K562 (cell line): ENCODE measurements around the gene C4BPB. TPM values are rescaled to one million over a fixed set of nuclear protein-coding genes. Genes with fewer than 3 reads are reported as not detected.
A peak's percentile ranks its signal among the peaks of the same experiment; 100 is the strongest.

Source experiments
- ATAC-seq: fragments of 200-7000 bp; cut with Tn5 transposase; 3 replicates; pipeline ENCODE4 v1.9.1; 2020; ENCODE audit warnings: moderate library complexity
- BruUV-seq: library from RNA; stranded (reverse); fragments of 400-500 nt; replicated peaks from 2 replicates; lab custom pipeline; 2021; lab: Mats Ljungman, UMichigan
- CTCF ChIA-PET: fragments of 300-600 bp; formaldehyde crosslinking; extraction: SDS; loops from one replicate; lab custom pipeline; 2021; ENCODE audit warnings: low intra/inter-chr PET ratio; lab: Yijun Ruan, JAX
- POLR2A ChIA-PET: fragments of 300-600, 350-650 bp; sonication (Branson Sonifier 250); formaldehyde crosslinking; extraction: SDS; loops from one replicate; lab custom pipeline; 2021; ENCODE audit warnings: antibody characterized with exemption, inconsistent platforms; lab: Yijun Ruan, JAX
- DNase-seq, 4 experiments: peaks; one replicate each; pipeline versions ENCODE4 v3.0.0 to v3.0.0-alpha.2; 2011 to 2018; ENCODE audit warnings: low spot score in 3 of 4, mixed read lengths in 3 of 4; ENCODE audit errors: extremely low read depth in 1 of 4
- FAIRE-seq: peaks from 2 replicates; lab custom pipeline; 2011; peaks lifted over from hg19 to GRCh38; lab: Jason Lieb, UNC
- H2AFZ ChIP-seq: 2 replicates; pipeline ENCODE4 v1.6.0; 2011; ENCODE audit warnings: low read depth, low read length, control low read depth, inconsistent platforms
- H3K27ac ChIP-seq: fragments of 200-600 bp; 3 replicates; pipeline ENCODE4 v1.8.0; 2011; ENCODE audit warnings: low read depth, mild to moderate bottlenecking, control low read depth, inconsistent platforms, low read length, moderate library complexity, mixed read lengths; ENCODE audit errors: extremely low read depth
- H3K27me3 ChIP-seq, 2 experiments: fragments of 300-600 bp in 1 of 2; 2 replicates in 1 of 2; 3 replicates in 1 of 2; pipeline versions ENCODE4 v1.6.0 to v1.8.0; 2011; ENCODE audit warnings: inconsistent platforms in 2 of 2, low read length in 2 of 2, mild to moderate bottlenecking in 1 of 2, mixed read lengths in 1 of 2, moderate library complexity in 1 of 2; ENCODE audit not compliant: control insufficient read depth in 2 of 2, insufficient read depth in 2 of 2
- H3K36me3 ChIP-seq: fragments of 300-600 bp; 3 replicates; pipeline ENCODE4 v1.8.0; 2011; ENCODE audit warnings: mild to moderate bottlenecking, low read length, inconsistent platforms; ENCODE audit not compliant: control insufficient read depth, insufficient read depth
- H3K4me1 ChIP-seq, 2 experiments: fragments of 200-600 bp in 1 of 2; replicated peaks in 1 of 2; 2 replicates in 1 of 2; 3 replicates in 1 of 2; pipeline versions ENCODE4 v1.5.1 to v1.8.0; 2011; ENCODE audit warnings: inconsistent platforms in 2 of 2, low read length in 2 of 2, mild to moderate bottlenecking in 1 of 2, mixed read lengths in 1 of 2, moderate library complexity in 1 of 2; ENCODE audit not compliant: control insufficient read depth in 2 of 2, insufficient read depth in 2 of 2
- H3K4me2 ChIP-seq: 2 replicates; pipeline ENCODE4 v1.6.1; 2011; ENCODE audit warnings: low read length, control low read depth, inconsistent platforms, mixed read lengths; ENCODE audit not compliant: insufficient read depth
- H3K4me3 ChIP-seq: fragments of 200-600 bp; sonication (generic), shearing (Covaris generic); 2 replicates; pipeline ENCODE4 v1.5.1; 2016; ENCODE audit warnings: control low read depth, inconsistent platforms
- H3K79me2 ChIP-seq: fragments of 200-600 bp; 3 replicates; pipeline ENCODE4 v1.8.0; 2011; ENCODE audit warnings: low read length, inconsistent platforms; ENCODE audit not compliant: control insufficient read depth, insufficient read depth
- H3K9ac ChIP-seq, 2 experiments: 2 replicates each; pipeline versions ENCODE4 v1.6.0 to v1.6.1; 2011; ENCODE audit warnings: low read depth in 2 of 2, low read length in 2 of 2, control low read depth in 1 of 2, inconsistent platforms in 1 of 2, mild to moderate bottlenecking in 1 of 2, mixed read lengths in 1 of 2; ENCODE audit not compliant: insufficient read depth in 1 of 2
- H3K9me1 ChIP-seq: one replicate; pipeline ENCODE4 v1.6.0; 2011; ENCODE audit warnings: inconsistent platforms, mild to moderate bottlenecking, low read length, moderate library complexity; ENCODE audit not compliant: control insufficient read depth, insufficient read depth
- H3K9me3 ChIP-seq: replicated peaks from 2 replicates; pipeline ENCODE4 v1.5.1; 2011; ENCODE audit warnings: low read depth, low read length, inconsistent platforms; ENCODE audit not compliant: control insufficient read depth, insufficient read depth
- H4K20me1 ChIP-seq: replicated peaks from 2 replicates; pipeline ENCODE4 v1.6.1; 2011; ENCODE audit warnings: low read length, inconsistent platforms, mixed read lengths; ENCODE audit not compliant: control insufficient read depth, insufficient read depth
- ARNT ChIP-seq, 2 experiments: fragments of 450-650 bp; IDR thresholded peaks; 2 replicates each; pipeline ENCODE4 v1.6.1; 2016; ENCODE audit warnings: mild to moderate bottlenecking in 1 of 2
- C11orf30 ChIP-seq: fragments of 450-650 bp; IDR thresholded peaks from 2 replicates; pipeline ENCODE4 v1.6.1; 2016; ENCODE audit warnings: low read depth, mild to moderate bottlenecking
- FOS ChIP-seq: IDR thresholded peaks from 3 replicates; pipeline ENCODE4 v1.6.1; 2011; ENCODE audit not compliant: insufficient read length; ENCODE audit errors: extremely low read depth
- MYBL2 ChIP-seq, 2 experiments: fragments of 450-650 bp in 1 of 2; sonication (generic) in 1 of 2; formaldehyde crosslinking in 1 of 2; IDR thresholded peaks; 2 replicates each; pipeline versions ENCODE4 v1.6.1 to v1.8.1; 2017 to 2022; ENCODE audit warnings: borderline replicate concordance in 1 of 2, inconsistent platforms in 1 of 2, low read depth in 1 of 2, mild to moderate bottlenecking in 1 of 2, missing genetic modification reagents in 1 of 2, moderate library complexity in 1 of 2
- NR4A1 ChIP-seq, 2 experiments: fragments of 250-450 bp in 1 of 2; fragments of 450-650 bp in 1 of 2; sonication (Bioruptor Pico) in 1 of 2; IDR thresholded peaks; 2 replicates each; pipeline versions ENCODE4 v1.4.0 to v1.6.1; 2016 to 2020; ENCODE audit warnings: mild to moderate bottlenecking in 2 of 2, missing compliant biosample characterization in 1 of 2, missing genetic modification characterization in 1 of 2, moderate library complexity in 1 of 2
- PKNOX1 ChIP-seq: fragments of 450-650 bp; IDR thresholded peaks from 2 replicates; pipeline ENCODE4 v1.6.1; 2016
- RUNX1 ChIP-seq: sonication (generic); IDR thresholded peaks from 2 replicates; pipeline ENCODE4 v1.6.1; 2016; ENCODE audit warnings: antibody characterized with exemption, low read depth
- ZFP36 ChIP-seq: fragments of 150-350 bp; IDR thresholded peaks from 2 replicates; pipeline ENCODE4 v1.6.1; 2018; ENCODE audit warnings: low read length, low read depth; ENCODE audit not compliant: partially characterized antibody
- ZNF436 ChIP-seq: fragments of 250-450, 450-650 bp; sonication (Bioruptor Pico); formaldehyde crosslinking; IDR thresholded peaks from 2 replicates; pipeline ENCODE4 v1.7.0; 2020; ENCODE audit warnings: mild to moderate bottlenecking
- ZNF75A ChIP-seq: fragments of 450-650 bp; formaldehyde crosslinking; IDR thresholded peaks from 2 replicates; pipeline ENCODE4 v1.4.0; 2020; ENCODE audit warnings: mild to moderate bottlenecking
- ZNF778 ChIP-seq: fragments of 450-650 bp; formaldehyde crosslinking; IDR thresholded peaks from 2 replicates; pipeline ENCODE4 v1.4.0; 2020; ENCODE audit warnings: mild to moderate bottlenecking, moderate library complexity
- WGBS: fragments of 100-300 bp; shearing (Covaris generic); methylation state at CpG from one replicate; pipeline ENCODE4 v1.1.6; 2016; ENCODE audit warnings: low coverage, mixed read lengths; ENCODE audit not compliant: insufficient coverage; ENCODE audit errors: missing lambda C conversion rate; 5-methylcytosine and 5-hydroxymethylcytosine counted together
- in situ Hi-C: fragments of 300-500 bp; cut with MboI; formaldehyde crosslinking; loops from 4 replicates; pipeline ENCODE4 v1.15.0; 2018; ENCODE audit warnings: inconsistent platforms, mixed read lengths
- intact Hi-C: fragments of 100-400 bp; cut with micrococcal nuclease; formaldehyde crosslinking; loops from 2 replicates; pipeline ENCODE4 v1.14.2; 2022
- polyA plus RNA-seq, 8 experiments: library from polyadenylated mRNA; depleted of rRNA in 4 of 8; stranded (reverse) in 5 of 8; unstranded in 3 of 8; fragments of >200 nt; fragmentation: Nextera tagmentation in 2 of 8; fragmentation: Illumina TruSeq in 1 of 8; extraction: Ambion mirVana in 2 of 8; extraction: Trizol in 1 of 8; gene quantifications; 2 replicates each; pipeline versions ENCODE4 v1.2.1 to v1.2.3, GENCODE V29; 2011 to 2014; ENCODE audit warnings: inconsistent platforms in 1 of 8, missing spikeins in 1 of 8
- total RNA-seq, 7 experiments: library from RNA; depleted of rRNA in 6 of 7; stranded (reverse); fragments of >200 nt in 6 of 7; fragmentation: Illumina TruSeq in 2 of 7; extraction: Trizol in 2 of 7; gene quantifications; 2 replicates each; pipeline versions ENCODE4 v1.2.1 to v1.2.3, GENCODE V29; 2011 to 2021; ENCODE audit warnings: low replicate concordance in 1 of 7
- TF ChIP-seq, protein P1 (sequence below): fragments of 200-800 bp; sonication (Bioruptor generic); IDR thresholded peaks from 2 replicates; pipeline ENCODE4 v1.6.1; 2017; ENCODE audit warnings: missing genetic modification characterization, missing compliant biosample characterization
- TF ChIP-seq, protein P2 (sequence below), 2 experiments: fragments of 450-650 bp in 1 of 2; IDR thresholded peaks; 2 replicates each; pipeline ENCODE4 v1.6.1; 2011 to 2017; ENCODE audit warnings: low read depth in 2 of 2, antibody characterized with exemption in 1 of 2, borderline replicate concordance in 1 of 2, low read length in 1 of 2, mild to moderate bottlenecking in 1 of 2, mixed read lengths in 1 of 2; ENCODE audit not compliant: control insufficient read depth in 1 of 2

C4BPB gene
- total and polyA plus RNA-seq, 9 of the 15 experiments (the other 6 are each of a cell fraction or from before 2014, with no cell fraction given), result not detected

DNA sequence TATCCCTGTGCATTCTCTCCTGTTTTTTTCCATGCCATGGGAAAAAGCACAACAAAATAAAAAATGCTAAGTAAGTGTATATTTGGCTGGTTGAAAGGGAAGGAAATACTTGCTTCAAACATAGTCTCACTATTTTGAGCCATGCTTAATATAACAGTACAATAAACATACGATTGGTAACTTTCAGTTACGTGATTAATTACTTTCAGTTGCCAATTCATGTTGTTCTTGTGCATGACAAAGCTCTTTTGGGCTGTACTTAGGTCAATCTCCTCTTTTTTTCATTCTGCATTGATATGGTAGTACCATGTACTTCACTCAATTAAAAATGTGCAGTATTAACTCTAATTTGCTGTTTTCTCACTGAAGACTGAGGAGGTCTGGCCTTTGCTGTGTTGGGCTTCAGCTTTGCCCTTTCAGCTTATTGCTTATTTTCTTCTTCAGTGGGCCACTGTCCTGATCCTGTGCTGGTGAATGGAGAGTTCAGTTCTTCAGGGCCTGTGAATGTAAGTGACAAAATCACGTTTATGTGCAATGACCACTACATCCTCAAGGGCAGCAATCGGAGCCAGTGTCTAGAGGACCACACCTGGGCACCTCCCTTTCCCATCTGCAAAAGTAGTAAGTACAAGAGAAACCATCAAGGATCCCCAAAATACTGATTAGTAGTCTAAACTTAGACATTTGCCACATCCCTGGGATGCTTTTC is 2.7 kb downstream of the C4BPB start (continued):
- TF ChIP-seq, protein P1, sequence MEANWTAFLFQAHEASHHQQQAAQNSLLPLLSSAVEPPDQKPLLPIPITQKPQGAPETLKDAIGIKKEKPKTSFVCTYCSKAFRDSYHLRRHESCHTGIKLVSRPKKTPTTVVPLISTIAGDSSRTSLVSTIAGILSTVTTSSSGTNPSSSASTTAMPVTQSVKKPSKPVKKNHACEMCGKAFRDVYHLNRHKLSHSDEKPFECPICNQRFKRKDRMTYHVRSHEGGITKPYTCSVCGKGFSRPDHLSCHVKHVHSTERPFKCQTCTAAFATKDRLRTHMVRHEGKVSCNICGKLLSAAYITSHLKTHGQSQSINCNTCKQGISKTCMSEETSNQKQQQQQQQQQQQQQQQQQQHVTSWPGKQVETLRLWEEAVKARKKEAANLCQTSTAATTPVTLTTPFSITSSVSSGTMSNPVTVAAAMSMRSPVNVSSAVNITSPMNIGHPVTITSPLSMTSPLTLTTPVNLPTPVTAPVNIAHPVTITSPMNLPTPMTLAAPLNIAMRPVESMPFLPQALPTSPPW (CRISPR knock-in tag), result no peak
- TF ChIP-seq PKNOX1 (0 out of 2 replicates have a peak, but pooled peaks have one; percentile 15), C11orf30 (peak; percentile 43)
- TF ChIP-seq, all 486 proteins: peak for 5

GRCh38 chr1:207093944-207094343 is 5.3 kb downstream of the C4BPB start:
- Histone ChIP-seq H2AFZ (no peak overlapping the region), H3K36me3 (no peaks in the 10 kb centered on the region), H3K79me2 (no peaks in the 10 kb centered on the region), H3K27me3 (no peaks in the 10 kb centered on the region), H3K4me2 (no peak overlapping the region), H3K4me1 (no peaks in the 10 kb centered on the region), H3K9me1 (no peaks in the 10 kb centered on the region), H3K9me3 (no peaks in the 10 kb centered on the region), H3K4me3 (no peak overlapping the region), H4K20me1 (no peaks in the 10 kb centered on the region), H3K9ac (no peak overlapping the region), H3K27ac (no peak overlapping the region)
- DNase-seq, result no peak
- intact Hi-C loops (no loop called here), in situ Hi-C loops (no loop called here)
- FAIRE-seq, result no peak
- WGBS, result 25% methylated on average over 2 of the region's 2 CpGs
- CTCF ChIA-PET, result no interaction called here
- POLR2A ChIA-PET, result interaction anchor here (1.2 to 1.6 kb wide), 3 partner anchors 9 to 227 kb away, joined by 3 to 9 read pairs (median 3); partner anchors contain the start of gene CD55
- no TSS peak for BruUV-seq
- ATAC-seq, result no peak
- TF ChIP-seq MYBL2 (IDR thresholded peaks at IDR 0.05; ENCODE audit: low read depth) (no peak), MYBL2 (CRISPR knock-in tag; IDR thresholded peaks at IDR 0.05; ENCODE audit: borderline replicate concordance) (no peak), ZFP36 (no peak), FOS (no peak), RUNX1 (no peak), ARNT (IDR thresholded peaks at IDR 0.05) (no peak), ZNF778 (no peak), NR4A1 (CRISPR knock-in tag; IDR thresholded peaks at IDR 0.05) (no peak), NR4A1 (tag; IDR thresholded peaks at IDR 0.05) (no peak), ZNF436 (CRISPR knock-in tag) (no peak), ZNF75A (CRISPR knock-in tag) (no peak)
- TF ChIP-seq, protein P2, sequence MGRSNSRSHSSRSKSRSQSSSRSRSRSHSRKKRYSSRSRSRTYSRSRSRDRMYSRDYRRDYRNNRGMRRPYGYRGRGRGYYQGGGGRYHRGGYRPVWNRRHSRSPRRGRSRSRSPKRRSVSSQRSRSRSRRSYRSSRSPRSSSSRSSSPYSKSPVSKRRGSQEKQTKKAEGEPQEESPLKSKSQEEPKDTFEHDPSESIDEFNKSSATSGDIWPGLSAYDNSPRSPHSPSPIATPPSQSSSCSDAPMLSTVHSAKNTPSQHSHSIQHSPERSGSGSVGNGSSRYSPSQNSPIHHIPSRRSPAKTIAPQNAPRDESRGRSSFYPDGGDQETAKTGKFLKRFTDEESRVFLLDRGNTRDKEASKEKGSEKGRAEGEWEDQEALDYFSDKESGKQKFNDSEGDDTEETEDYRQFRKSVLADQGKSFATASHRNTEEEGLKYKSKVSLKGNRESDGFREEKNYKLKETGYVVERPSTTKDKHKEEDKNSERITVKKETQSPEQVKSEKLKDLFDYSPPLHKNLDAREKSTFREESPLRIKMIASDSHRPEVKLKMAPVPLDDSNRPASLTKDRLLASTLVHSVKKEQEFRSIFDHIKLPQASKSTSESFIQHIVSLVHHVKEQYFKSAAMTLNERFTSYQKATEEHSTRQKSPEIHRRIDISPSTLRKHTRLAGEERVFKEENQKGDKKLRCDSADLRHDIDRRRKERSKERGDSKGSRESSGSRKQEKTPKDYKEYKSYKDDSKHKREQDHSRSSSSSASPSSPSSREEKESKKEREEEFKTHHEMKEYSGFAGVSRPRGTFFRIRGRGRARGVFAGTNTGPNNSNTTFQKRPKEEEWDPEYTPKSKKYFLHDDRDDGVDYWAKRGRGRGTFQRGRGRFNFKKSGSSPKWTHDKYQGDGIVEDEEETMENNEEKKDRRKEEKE (IDR thresholded peaks at IDR 0.05; ENCODE audit: borderline replicate concordance in 1 of 2, control insufficient read depth in 1 of 2, low read depth in 2 of 2, low read length in 1 of 2), result no peak
